ENCODE measurements around the gene HIVEP3.

- no peak for TF ChIP-seq CTCF (IDR thresholded peaks at IDR 0.05)
- peak; percentile 61 to 72 for TF ChIP-seq POLR2AphosphoS5 (IDR thresholded peaks at IDR 0.05)
Measured at GRCh38 chr1:41498804-41499203, 419.9 kb downstream of the HIVEP3 start.
